Measurements from ENCODE around the gene GPATCH4.
"Not testable (repeated sequence)": the region's sequence is repeated elsewhere in the genome, so short reads cannot be mapped to it uniquely, and the experiment has no call there.

GPATCH4 gene

DNA sequence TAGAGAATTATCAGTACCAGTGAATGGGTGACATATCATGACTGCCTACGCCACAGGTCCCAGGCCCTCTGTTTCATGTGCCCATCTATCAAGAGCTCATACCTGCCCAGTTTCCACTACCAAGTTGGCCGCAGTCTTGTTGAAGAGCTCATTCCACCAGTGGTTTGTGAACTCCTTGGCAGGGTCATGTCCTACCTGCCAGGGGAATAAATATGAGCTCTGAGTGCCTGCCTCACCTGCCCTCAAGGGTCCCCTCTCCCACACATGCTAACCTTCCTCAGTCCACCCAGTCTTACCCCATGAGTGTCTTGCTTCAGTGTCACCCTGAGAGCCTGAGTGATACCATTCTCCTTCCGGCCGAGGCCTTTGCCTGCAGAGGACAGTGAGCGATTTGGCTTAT is 3.2 kb downstream of the GPATCH4 start:
- no peak for DNase-seq (ENCODE audit: low read depth, low spot score)

DNA sequence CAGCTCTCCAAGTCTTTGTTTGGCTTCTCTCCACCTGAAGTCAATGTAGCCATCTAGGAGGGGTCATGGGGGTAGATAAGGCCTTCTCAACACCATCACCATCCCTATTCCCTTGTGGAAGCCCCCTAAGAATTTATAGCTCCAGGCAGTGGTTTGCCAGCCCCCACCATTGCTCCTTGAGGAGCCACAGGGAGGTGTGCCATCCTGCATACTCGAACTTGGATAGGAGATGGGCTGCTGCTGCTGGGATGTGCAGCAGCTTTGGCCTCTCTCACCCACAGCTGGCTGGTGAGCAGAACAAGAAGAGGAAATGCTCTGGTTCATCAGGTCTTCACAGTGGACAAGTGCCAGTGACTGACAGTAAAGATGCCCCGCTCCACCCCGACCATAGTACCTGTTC is 4.9 kb downstream of the GPATCH4 start:
- DNase-seq (ENCODE audit: low read depth, low spot score) = no peak

DNA sequence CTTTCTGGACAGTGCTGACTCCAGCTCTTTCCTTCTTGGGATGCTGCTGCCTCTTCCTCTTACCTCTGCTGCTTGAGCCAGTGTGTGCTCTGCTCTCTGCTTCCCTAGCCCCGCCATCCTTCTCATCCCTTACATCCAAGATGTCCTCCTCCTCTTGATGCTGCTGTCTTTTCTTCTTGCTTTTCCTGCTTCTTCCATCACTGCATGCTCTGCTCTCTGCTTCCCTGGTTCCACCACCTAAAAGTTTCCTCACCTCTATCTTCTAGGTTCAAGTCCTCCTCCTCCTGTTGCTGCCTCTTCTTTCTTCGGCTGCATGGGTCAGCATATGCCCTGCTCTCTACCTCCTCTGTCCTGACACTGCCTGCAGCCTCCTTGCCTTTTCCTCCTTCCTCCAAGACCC is 6.3 kb downstream of the GPATCH4 start:
- no peak for DNase-seq (ENCODE audit: low read depth, low spot score)

DNA sequence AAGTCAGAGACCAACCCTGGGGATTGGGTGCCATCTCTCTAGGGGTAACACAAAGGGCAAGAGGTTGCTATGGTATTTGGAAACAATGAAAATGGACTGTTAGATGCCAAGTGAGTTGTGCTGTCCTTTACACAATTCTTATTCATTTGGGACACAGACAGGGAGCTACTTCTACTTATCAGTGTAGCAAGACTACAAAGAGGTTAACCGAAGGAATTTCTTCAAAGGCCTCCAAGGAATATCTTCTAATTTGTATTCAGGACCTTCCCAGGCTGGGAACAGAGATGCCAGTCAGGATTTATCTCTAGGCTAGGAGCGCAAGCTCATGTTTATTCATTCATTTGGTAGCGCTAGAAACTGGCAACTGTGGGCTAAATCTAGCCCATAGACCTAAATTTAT is 7.1 kb downstream of the GPATCH4 start:
- DNase-seq (ENCODE audit: low read depth, low spot score) = no peak

DNA sequence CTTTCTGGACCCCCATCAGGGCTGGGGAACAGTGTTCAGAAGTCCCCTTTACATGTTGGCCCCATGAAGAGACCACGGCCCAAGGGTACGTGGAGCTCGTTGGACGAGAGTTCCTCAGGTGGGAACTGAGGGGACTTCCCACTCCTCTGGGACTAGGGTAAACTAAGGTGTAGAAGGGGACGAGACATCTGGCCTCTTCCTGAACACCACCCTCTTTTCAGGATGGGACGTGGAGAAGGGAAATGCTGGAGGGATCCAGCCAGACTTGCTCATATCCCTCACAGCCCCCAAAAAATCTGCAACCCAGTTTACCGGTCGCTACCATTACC is 7.7 kb downstream of the GPATCH4 start:
- no peak for DNase-seq (ENCODE audit: low read depth, low spot score)

DNA sequence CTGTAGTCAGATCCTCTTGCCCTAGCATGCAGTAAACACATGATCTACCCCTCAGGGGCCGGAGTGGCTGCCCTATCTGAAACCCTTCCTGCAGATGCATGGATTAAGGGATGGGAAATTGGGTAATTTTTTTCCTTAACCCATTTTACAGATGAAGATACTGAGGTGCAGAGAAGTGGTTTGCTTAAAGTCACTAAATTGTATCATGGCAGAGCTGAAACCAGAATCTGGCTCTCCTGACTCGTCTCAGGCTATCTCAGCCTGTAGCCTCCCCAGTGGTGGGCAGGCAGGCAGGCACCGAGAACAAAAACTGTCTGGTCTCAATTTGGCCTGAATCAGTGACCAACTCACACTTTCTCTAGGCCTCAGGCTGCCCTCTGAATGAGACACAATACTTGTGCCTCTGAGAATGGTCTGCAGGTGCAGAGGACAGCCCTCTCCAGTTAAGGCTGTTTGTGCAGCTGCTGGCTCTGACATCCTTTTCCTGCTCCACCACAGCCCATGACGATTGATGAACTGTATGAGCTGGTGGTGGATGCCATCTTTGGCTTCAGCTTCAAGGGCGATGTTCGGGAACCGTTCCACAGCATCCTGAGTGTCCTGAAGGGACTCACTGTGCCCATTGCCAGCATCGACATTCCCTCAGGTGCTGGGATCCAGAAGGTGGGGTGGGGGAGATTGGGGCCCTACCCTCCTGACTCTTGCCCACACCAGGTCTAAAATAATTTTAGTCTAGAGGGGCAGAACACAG is 8.2 kb downstream of the GPATCH4 start:
- DNase-seq (ENCODE audit: low read depth, low spot score) = no peak

DNA sequence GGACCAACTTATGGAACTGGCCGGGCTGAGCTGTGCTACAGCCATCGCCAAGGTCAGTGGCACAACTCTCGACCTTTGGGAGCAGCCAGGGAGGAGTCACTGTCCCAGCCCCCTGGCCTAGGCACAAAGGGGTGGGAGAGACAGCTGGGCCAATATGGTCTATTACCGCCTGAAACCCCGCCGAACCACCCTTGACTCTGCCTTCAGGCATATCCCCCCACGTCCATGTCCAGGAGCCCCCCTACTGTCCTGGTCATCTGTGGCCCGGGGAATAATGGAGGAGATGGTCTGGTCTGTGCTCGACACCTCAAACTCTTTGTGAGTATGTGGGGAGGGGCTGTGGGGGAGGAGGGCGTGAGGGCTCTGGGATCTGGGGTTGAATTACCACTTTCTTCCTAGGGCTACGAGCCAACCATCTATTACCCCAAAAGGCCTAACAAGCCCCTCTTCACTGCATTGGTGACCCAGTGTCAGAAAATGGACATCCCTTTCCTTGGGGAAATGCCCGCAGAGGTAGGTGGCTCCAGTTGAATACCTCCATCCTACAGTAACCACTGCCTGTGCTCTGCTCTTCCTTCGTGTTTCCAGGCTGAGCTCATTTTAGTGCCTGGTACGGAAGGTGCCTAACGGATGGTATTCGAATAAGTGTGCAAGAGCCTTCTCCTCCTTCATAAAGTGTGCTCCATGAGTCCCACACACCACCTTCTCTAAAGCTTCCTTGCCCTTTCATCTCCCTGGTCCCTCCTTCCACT is 8.9 kb downstream of the GPATCH4 start:
- DNase-seq (ENCODE audit: low read depth, low spot score) = no peak

DNA sequence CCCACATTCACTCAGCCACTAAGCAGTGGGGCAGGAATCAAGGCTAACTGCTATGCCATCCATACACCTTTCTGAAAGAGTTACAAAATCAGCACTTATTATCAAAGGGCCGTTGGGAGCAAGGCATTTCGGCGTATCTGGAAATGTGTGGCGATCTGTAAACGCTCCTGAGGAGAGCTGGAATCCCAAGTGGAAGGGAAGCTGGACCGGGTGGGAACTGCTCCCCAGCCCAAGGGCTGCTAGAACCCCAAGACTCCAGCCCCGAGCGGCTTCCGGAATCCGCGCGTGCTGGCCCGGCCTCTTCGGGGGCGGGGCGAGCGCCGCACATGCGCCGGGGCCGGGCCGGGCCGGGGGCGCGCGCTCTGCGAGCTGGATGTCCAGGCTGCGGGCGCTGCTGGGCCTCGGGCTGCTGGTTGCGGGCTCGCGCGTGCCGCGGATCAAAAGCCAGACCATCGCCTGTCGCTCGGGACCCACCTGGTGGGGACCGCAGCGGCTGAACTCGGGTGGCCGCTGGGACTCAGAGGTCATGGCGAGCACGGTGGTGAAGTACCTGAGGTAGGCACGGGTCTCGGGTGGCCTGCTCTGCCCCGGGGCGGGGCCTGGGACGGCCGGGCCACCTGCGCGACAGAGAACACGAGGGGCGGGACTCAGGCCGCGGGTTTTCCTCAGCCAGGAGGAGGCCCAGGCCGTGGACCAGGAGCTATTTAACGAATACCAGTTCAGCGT is 9.7 kb downstream of the GPATCH4 start, which contains the start of gene NAXE:
TSS of gene NAXE (plus strand) at position 345 of the 726 bp plus-strand sequence. CDS start at position 374, 29 bp downstream.
- DNase-seq (ENCODE audit: low read depth, low spot score) = no peak

DNA sequence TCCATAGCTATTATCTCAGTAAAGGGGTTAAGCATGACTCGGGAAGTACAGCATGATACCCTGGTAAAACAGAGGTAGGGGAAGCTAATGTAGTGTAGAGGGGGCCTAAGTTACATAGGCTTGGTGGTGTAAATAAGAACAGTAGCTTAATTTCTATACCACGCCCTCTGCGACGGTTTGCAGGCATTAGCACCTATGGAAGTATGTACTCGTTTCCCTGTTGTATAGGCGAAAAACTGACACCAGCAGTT is 10.2 kb downstream of the GPATCH4 start:
- DNase-seq (ENCODE audit: low read depth, low spot score) = no peak

DNA sequence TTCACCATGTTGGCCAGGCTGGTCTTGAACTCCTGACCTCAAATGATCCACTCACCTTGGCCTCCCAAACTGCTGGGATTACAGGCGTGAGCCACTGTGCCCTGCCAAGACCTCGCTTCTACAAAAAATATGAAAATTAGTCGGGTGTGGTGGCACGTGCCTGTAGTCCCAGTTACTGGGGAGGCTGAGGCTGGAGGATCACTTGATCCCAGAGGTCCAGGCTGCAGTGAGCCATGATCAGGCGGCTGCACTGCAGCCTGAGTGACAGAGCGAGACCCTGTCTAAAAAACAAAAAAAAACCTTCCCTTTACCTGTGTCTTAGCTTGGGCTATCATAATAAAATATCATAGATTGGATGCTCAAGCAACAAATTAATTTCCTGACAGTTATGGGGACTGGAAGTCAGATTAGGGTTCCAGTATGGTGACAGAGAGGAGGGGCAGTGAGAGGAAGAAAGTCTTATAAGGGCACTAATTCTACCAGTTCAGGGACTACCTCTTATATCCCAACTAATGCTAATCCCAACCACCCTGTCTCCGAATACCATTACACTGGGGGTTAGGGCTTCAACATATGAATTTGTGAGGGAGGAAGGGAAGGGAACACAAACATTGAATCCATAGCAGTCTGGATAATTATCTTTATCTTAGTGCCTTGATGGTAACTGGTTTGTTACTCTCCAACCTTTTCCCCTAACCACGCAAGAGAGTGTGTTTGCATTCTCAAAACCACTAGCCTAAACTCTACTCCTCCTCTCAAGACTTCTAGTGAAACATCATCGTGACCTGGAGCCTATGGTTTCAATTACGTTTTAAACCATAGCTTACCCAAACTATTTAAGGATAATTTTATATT is 10.7 kb downstream of the GPATCH4 start:
- no peak for DNase-seq (ENCODE audit: low read depth, low spot score)

DNA sequence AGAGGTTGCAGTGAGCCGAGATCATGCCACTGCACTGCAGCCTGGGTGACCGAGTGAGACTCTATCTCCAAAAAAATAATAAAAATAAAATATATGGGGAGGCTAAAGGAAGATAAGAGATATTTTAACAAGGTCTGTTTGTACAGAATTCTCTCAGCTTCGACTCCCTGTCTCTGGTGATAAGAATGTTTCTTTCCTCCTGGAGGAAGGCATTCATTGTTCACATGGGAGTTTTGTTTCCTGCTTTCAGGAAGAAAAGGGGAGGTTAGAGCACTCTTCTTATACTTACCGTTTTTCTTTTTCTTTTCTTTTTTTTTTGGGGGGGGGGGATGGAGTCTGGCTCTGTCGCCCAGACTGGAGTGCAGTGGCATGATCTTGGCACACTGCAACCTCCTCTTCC is 11.7 kb downstream of the GPATCH4 start:
- no peak for DNase-seq (ENCODE audit: low read depth, low spot score)

DNA sequence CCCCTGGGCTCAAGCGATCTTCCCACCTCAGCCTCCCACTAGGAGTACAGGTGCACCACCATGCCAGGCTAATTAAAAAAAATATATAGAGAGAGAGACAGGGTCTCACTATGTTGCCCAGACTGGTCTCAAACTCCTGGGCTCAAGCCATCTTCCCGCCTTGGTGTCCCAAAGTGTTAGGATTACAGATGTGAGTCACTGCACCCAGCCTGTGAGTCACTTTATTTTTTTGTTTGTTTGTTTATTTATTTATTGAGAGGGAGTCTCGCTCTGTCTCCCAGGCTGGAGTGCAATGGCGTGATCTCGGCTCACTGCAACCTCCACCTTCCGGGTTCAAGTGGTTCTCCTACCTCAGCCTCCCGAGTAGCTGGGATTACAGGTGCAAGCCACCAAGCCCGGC is 13.4 kb downstream of the GPATCH4 start:
- DNase-seq (ENCODE audit: low read depth, low spot score) = not testable (repeated sequence)

DNA sequence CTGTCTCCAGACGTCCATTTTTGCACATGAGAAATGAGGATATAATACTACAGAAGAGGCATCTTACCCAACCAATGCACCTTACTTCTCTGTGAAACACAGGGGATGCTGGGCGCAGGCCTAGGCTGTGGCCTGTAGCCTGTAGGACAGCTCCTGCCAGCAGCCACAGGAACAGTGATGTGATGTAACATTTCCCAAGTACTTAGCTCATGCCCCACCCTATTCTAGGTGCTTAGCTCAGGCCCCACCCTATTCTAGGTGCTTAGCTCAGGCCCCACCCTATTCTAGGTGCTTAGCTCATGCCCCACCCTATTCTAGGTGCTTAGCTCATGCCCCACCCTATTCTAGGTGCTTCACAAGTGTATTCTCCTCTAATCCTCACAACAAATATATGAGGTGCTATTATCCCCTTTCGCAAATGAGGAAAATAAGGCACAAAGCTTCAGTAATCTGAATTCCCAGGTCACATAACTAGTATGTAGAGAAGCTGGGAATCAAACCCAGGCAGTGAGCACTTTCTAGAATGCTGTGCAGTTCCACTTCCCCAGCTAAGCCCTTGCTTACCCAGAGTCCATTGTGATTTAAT is 14.3 kb downstream of the GPATCH4 start:
- DNase-seq (ENCODE audit: low read depth, low spot score) = no peak

DNA sequence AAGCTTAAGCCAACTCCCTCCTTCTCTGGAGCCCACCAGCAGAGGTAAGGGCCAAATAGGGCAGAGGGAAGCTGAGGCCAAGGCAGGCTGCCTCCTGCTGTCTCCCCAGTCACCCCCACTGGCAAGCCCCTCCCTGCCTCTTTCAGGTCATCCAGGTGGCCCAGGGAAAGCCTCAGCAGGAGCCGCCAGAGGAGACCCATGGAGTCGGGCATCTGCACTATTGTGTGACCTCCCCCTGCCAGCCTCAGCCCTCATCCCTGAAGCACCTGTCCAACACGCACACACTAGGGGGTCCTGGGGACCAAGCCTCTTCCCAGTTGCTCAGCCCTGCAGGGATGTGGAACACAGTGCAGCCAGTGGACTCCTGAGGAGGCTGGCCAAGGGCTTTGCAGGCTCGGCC is 15.0 kb downstream of the GPATCH4 start:
- no peak for DNase-seq (ENCODE audit: low read depth, low spot score)

DNA sequence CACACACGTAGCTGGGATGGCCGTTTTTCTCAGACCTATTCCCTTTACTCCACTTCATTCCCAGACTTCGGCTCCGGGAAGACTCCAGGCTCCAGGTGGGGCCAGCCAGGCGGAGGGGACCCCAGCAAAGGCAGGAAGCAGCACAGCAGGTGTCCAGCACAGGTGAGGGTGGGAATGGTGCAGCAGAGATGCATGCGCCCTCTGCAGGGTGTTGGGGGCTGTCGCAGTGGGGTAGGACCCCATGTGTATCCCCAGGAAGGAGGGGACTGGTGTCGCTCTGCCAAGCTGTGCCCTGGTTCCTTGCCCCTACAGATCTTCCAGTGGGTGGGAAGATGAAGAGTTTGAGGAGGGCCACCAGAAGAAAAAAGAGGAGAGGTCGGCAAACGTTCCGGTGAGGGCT is 16.5 kb downstream of the GPATCH4 start:
- peak; percentile 61 for DNase-seq (ENCODE audit: low read depth, low spot score)

DNA sequence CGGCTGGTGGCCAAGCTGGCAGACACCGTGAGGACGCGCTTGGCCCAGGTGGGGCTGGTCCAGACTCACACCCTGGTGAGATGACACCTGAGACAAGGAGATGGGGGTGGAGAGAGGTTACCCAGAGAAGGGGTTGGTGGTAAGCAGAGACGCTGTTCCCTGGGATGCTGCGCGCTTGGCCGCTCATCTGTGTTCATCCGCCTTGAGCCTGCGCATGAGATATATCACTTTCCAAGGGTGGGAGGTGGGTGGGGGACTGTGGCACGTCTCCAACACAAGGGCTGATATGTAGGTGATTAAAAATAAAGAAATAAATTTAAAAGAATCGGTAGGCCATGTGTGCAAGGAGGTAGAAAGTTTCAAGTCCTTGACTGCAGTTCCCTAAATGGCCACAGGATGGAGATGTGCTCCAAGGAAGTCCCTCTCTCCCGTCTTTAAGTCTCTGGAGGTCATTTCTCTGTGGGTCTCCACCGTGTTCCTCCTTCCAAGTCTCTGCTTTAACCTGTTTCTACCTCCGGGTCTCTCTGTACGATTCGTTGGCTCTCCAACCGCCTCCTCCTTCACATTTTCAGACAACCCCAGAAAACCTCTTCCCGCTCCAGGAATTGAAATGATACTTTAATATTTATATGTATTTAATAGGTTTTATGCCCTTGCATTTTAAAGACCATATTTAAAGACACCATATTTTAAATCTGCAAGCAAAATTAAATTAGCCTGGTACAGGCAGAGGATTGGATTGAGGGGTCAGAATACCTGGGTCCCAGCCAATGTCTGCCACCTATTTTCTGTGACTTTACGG is 17.3 kb downstream of the GPATCH4 start:
- peak; percentile 84 for DNase-seq (ENCODE audit: low read depth, low spot score)

DNA sequence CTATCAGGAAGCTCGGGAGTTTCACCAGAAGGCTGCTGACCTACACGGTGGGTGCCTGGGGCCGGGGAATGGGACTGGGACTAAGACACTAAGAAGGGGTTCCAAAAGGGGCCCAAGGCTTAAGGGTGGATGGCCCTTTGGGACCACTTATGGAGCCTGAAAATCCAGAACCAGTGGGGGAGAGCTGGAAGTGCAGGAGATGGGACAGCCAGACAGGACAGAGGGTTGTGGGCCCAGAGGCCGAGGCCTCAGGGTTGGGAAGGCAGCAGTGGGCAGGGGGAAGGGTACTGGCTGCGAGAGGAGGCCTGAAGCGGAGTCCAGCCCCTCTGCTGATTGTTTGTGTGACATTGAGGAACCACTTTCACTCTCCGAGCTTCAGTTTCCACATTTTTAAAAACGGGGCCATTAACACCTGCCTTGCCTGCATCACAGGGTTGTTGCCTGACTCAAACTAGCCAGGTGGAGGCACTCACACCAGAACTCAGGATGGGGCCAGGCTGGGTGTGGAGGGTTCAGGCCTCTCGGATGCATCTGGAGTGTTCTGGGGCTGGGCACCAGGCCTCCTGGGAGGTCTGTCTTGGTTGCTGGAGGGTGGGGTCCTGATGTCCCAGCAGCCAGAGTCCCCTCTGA is 18.8 kb downstream of the GPATCH4 start:
- DNase-seq (ENCODE audit: low read depth, low spot score) = no peak

DNA sequence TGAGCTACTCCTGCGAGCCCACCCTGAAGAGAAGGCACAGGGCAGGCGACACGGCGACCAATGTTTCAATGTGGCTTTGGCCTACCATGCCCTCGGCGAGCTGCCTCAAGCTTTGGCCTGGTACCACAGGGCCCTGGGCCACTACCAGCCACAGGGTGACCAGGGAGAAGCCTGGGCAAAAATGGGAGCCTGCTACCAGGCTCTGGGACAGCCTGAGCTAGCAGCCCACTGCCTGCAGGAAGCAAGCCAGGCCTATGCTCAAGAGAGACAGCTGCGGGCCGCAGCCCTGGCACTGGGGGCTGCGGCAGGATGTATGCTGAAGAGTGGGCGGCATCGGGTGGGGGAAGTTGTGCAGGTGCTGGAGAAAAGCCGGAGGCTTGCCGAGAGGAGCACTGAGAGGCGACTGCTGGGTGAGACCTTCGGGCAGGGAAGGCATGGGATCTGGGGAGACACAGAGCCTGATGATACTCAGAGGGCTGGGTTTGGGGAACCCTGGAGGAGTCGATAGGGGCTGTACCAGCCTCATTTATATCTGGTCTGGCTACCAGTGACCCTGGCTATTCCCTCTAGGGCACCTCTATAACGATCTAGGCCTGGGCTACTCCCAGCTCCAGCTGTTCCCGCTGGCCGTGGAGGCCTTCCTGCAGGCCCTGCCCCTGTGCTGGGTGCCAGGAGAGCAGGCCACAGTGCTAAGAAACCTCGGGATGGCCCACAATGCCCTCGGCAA is 19.5 kb downstream of the GPATCH4 start:
- no peak for DNase-seq (ENCODE audit: low read depth, low spot score)

DNA sequence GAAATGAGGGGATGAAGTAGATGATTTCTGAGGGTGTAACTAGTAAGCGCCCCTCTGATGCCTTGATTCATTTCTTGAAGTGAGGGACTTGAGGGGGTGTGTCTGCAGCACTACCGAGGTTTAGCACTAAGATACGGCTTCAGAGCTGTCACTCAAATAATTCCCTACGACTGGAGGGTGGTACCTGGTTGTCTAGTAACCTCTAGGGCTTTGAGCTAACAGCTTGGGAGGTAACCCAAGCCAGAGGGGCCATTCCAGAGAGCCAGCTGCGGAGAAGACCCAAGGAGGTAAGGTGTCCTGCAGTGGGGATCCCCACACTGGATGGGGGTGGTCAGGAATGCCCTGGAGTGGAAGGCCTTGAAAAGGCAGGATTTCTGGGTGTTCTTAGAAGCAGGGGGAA is 21.8 kb downstream of the GPATCH4 start, which contains the start of gene TTC24:
TSS of gene TTC24 (plus strand) at position 252 of the 400 bp plus-strand sequence. CDS start 1,642 bp downstream, outside the sequence.
- no peak for DNase-seq (ENCODE audit: low read depth, low spot score)

All from iPS DF 19.7 (cell line).